T follicular helper cell (primary cell): ENCODE results near the gene UMPS.

ENCODE experiments used
- DNase-seq: peaks from one replicate; pipeline ENCODE4 v3.0.0-alpha.2; 2020; ENCODE audit warnings: low read depth

Gene UMPS

DNA sequence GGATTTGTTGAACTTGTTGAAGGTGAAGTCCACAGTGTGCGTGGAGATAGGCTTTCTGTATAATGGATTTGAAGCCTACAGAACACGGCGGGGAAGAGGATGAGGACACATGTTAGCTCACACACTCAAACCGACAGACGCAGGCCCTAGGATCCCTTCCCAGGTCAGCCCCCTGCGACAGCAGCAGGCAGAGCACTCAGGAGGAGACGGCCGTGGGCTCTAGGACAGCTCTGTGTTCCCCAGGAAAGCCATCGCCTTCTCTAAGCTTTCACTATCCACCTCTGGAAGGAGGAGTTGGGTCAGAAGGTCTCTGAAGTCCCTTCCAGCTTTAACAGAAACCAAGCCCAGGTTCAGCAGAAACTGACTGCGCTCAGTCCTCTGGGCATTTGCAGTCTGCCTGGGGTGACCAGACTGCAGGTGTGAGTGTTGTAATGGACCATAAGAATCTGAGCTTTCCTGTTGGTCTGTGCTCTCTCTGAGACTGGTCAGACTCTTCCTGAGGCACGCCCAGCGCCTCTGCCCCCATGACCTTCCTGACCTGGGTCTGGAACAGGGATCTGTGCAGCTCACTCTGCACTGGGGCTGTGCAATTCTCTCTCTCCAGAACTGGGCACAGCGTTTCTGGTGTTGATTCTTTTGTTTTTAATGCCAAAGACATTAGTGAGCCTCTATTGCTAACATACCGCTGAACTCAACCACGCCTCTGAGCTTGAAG lies 33.5 kb downstream of the UMPS start:
- DNase-seq, result no peak

DNA sequence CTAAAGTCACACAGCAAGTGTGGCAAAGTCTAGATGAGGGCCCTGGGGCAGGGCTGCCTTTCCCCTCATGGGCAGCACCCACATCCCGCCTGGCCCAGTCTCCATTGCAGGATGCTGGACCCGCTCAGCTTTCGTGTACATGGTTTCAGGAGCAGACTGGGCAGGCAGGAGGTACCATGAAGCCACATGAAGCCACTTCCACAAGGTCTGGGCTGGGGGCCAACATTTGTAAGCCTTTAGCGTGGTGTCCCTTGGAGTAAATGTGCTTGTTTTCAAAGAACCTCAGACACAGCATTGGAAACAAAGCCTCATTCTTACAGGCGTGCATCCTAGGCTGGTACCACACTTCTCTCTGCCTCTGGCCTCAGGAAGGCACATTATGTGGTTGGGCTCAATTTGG lies 34.5 kb downstream of the UMPS start:
- DNase-seq, result no peak

DNA sequence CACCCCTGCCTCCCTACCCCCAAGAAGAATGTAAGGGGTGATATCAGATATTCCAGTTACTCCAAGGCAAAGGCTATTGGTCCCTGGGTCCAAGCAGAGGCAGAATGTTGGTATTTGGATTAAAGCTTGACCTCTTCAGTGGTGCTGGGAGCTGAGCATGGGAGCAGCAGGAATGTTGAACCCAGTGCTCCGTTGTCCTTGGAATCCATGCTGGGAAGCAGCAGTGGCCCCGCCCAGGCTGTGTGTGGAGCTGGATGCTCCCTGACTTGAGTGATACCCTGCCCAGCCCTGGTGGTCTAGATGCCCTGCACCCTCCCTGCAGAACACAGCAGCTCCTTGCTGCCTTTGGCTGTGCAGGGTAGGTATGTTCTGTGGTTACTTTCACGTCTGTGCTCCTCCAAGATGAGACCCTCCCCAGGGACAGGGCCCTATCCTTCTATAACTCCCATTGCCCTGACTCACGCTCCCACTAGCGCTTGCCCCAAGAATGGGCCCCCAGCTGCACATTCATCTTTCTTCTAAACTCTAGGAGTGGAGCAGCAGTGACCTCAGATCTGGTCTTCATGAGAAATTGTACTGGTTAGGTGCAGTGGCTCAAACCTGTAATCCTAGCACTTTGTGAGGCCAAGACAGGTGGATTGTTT lies 35.1 kb downstream of the UMPS start:
- no peak for DNase-seq

DNA sequence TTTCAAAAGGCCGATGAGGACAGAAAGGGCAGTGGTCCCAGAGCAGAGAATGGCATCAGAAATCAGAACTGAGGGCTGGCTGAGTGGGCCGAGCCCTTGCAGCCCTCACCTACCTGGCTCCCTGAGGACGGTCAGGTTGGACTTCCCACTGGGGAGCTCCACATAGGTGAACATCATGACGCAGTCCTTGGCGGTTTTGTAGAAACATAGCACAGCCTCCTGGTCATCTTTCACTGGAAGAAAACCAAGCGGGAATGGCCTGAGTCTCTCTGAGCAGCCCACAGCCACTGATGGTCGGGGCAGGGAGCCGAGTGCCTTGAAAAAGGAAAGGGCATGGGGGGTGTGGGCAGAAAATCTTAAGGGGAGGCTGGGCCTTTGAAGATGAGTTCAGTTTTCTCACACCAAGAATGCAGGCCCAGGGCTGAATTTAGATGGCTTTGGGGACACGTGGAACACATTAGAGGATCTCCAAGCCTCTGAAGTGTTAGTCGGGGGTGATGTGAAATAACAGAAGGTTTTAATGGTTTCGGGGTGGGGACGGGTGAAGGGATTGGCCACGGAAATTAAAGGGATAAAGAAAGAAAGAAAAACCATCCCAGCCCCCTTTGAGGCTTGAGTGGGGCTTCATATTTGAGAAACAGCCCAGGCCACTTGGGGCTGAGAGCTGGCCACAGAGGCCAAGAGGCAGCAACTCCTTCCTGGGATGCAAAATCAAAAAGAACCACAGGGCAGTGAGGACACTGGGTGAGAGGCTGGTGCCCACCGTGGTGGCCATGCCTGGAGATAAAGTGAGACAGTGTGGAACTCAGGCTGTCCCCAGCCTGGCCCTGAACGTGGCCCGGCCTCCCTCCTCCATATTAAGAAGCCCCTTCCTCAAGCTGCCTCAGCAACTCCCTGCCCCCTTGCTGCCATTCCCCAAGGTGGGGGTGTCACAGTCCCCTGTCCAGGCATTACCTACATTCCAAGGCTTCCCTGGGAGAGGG lies 36.2 kb downstream of the UMPS start:
- DNase-seq, result no peak

DNA sequence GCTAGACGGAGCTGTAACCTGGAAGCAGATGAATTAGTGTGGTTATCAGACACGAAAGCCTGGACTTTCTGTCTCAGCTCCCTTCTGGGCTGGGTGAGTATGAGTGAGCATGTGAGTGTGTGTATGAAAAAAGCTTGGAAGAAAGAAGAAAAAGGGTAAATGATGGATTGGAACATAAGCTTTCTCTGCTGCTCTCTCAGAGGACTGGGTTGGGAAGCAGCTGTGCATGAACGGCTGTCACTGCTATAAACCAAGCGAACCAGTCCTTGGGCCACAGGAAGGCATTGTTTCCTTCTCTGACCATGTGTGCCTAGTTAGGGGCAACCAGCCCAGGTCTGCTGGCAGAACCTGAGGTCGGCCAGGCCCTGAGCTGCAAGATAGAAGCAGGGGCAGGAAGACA lies 37.0 kb downstream of the UMPS start:
- no peak for DNase-seq

DNA sequence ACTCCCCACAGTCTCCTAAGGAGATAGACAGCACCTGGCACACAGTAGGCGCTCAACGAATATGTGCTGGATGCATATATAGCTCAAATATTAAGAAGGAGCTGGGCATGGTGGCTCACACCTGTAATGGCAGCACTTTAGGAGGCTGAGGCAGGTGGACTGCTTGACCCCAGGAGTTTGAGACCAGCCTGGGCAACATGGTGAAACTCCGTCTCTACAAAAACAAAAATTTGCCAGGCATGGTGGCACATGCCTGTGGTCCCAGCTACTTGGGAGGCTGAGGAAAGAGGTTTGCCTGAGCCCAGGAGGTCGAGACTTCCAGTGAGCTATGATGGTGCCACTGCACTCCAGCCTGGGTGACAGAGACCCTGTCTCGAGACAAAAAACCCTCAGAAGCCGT lies 37.4 kb downstream of the UMPS start:
- DNase-seq, result no peak

DNA sequence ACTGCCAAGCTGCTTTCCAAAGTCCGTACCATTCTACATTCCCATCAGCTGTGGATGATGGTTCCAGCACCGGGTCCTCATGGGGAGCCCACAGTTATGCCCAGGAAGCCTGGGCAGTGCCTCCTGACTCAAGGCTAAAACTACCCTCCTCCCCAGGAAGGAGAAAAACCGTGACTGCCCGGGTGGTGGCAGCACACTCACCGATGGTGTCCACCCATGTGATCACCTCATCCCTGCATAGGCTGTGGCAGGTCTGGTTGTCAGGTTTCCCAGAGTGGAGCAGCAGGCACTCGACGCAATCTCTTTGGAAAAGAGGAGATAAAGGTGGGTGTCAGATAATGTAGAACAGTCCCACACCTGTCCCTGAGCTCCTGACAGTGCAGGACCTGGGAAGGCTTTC lies 38.6 kb downstream of the UMPS start:
- no peak for DNase-seq

DNA sequence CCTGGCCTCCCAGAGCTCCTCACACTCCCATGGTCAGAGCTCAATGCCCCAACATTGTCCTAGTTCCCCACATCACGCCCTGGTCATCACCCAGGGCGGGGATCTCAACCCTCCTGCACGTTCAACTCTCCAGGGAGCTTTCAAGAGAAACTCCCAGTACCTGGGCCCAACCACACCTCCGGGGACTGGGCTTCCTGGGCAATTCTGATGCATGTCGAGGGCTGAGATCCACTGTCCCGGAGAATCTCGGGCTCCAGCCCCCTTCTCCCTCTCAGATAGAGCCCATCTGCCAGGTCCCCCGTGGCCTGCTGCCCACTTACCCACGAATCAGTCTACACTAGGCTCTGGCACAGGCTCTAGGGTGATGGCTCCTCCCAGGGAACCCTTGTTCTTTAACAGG lies 39.2 kb downstream of the UMPS start:
- DNase-seq, result no peak

DNA sequence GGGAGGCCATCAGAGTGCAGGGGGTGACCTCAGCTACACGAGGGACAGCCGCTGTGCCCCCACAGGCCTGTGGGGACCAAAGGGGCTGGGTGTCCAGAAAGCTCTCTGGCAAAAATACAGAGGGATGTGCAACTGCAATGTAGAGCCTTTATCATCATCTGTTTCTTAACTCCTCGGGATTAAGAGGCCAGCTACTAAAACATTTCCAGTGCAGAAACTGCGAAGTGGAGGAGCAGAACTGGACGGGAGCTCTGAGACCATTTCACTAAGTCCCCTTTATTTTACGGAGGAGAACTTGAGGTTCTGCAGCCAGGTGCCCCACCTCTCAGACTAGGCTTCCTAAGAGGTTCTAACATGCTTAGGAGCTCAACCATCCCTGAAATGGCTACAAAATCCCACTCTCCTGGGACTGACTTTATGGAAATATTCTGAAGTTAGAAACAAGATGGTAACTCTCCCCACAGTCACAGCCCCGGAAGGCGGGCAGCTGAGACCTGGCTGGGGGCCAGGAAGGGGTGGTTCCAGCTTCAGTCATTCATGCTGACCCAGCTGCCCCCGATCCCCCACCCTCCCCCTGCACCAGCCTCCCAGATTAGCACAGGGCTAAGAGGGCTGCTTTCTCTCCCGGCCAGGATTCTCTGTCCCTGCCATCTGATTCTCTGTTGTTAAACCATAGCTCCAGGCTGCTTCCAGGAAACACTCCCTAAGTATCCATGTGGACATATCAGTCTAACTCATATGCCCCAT lies 40.3 kb downstream of the UMPS start:
- DNase-seq, result no peak

DNA sequence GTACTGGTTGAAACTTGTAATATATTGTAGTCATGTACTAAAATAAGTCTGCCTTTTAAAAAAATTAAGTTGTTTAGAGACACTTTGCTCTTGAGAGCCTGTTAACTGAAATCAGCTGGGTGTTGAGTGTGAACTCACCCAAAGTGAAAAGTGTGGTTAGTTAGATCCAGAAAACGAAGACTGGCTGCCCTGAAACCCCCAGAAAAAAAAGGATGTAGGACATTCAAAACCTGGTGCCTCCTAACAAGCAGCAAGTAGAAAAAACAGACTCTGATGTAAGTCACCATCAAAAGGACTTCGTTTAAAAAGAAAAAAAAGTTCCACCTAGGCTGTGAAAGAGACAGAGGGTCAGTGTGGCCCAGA lies 40.8 kb downstream of the UMPS start:
- DNase-seq, result no peak

DNA sequence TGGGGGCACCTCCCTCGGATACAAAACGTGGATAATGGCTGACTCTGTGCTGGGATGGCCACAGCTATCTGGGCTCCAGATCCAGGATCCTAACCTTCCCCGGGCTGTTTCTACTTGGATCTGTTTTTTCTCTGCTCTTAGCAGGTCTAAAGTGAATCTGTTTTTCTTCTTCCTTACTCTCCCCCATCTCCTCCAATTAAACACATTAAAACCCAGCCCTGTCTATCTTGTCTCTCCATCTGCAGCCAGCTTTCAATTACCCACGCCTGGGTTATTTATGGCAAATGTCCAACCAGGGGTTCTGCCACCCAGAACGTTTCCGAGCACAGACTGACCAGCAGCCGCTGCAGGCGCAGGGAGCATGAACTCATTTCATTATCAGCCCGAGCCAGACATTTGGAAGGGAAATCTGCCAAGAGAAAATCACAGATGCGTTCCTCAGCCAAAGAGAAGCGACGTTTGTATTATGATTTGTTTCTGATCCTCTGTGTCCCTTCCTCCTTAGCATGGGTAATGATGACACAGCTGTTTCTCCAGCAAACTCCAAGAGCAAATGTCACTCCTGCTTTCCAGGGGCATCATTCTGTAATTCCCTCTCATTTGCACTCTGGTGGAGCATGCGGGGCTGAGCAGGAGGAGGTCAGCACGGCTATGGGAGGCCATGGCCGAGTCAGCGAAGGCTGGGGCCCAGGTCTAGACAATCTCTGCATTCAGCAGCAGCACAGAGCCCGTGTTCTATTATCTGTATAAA lies 42.0 kb downstream of the UMPS start:
- DNase-seq, result no peak

DNA sequence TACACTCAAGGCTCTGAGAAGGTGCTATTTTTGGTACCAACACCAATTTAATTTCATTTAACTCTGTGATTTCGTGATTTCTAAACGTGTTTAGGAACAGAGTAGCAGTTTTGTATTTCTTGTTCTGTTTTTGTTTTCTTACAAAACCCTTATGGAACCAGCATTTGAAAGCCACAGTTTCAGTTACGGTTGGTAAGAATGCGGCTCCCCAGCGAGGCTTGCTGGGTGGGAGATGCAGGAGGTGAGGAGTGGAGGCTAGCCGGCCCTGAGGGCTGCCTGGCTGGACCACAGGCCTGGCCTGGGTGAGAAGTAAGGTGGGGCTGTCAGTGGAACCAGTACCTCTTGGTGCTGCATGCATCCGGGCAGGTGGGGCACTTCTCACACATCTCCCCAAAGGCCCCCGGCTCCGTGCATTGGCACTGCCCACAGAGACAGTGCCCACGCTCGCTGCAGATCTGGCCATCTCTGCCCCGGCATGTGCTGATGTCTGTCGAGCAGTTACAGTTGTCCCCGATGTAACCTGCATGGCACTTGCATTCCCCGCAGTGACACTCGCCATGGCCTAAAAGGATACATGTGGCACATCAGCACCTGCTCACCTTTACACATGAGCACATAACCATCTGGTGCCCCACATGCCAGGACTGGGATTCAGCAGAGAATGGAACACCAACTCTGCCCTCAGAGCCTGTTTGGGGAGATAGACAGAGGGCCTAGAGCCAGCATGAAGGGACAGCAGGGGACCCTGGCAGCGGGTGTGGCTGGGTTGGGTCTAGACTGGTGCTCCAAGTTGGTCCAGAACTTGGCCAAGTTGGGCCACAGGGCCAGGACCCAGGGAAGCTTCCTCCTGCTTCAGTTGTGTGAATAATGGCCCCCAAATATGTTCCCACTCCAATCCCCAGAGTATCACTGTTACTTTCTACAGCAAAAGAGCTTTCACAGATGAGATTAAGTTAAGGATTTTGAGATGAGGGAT lies 43.4 kb downstream of the UMPS start:
- DNase-seq, result no peak

DNA sequence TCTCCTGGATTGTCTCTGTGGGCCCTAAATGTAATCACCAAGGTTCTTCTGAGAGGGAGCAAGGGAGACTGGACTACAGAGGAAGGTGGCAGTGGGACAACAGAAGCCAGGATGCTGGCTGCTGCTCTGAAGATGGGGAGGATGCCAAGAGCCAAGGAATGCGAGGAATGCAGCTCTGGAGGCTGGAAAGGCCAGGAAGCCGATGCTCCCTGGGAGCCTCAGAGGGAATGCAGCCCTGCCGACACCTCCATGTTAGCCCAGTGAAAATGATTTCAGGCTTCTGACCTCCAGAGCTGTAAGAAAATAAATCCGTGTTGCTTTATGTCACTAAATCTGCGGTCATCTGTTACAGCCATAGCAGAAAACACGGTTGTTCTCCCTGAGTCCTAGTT lies 44.1 kb downstream of the UMPS start:
- no peak for DNase-seq

DNA sequence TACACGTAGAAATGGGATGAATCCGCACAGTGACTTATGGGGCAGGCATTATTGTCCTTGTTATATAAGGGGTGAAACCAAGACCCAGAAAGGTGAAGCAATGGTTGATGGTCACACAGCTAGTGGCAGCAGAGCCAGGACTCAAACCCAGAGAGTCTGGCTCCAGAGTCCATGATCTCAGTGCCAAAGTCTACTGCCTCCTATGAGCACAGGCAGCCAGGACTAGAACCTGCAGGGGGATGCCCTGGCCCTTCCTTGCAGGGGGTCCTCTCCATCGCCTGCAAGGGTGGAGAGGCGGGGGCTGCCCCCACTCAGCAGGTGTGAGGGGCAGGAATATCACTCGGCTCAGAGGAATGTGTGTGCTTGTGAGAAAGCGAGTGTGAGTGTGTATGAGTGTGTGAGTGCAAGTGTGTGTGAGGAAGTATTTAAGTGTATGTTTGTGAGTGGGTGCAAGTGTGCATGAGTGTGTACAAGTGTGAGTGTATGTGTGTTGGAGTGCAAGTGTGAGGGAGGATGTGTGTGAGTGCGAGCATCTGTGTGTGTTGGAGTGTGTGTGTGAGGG lies 44.7 kb downstream of the UMPS start:
- no peak for DNase-seq

DNA sequence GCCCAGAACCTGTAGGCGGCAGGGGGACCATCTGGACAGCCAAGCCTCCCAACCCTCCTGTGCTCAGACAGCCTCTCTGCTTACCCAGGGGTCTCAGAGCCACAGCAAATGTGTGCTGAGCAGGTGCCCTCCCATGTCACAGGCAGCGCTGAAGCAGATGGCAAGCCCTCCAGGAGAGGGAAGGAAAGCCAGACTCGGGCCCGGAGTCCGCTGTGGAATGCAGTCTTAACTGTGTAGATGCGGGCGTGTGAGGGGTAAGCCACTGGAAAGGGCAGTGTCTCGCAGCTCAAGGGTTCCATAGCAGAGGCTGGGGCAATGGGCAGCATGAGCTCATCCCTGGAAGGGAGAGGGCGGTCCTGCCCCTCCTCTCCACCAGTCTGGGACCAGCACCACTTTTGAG lies 45.6 kb downstream of the UMPS start:
- no peak for DNase-seq

DNA sequence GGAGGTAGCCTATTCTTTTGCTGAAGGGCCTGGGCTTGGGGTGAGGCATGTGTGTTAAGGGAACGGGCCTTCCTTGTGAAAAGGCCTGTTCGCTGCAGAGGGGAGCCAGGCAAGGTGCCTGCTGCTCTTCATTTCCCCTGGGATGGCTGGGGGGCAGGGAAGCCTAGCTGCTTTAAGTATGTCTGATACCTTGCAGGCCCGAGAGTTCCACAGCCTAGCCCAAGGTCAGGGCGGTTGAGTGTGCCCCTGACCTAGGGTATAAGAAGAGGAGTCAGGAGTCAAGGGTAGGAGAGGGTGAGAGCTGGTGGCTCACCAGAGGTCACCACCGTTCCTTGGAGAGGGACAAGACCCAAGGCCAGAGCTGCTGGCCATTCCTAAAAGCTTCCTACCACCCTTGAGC lies 46.6 kb downstream of the UMPS start:
- DNase-seq, result no peak

DNA sequence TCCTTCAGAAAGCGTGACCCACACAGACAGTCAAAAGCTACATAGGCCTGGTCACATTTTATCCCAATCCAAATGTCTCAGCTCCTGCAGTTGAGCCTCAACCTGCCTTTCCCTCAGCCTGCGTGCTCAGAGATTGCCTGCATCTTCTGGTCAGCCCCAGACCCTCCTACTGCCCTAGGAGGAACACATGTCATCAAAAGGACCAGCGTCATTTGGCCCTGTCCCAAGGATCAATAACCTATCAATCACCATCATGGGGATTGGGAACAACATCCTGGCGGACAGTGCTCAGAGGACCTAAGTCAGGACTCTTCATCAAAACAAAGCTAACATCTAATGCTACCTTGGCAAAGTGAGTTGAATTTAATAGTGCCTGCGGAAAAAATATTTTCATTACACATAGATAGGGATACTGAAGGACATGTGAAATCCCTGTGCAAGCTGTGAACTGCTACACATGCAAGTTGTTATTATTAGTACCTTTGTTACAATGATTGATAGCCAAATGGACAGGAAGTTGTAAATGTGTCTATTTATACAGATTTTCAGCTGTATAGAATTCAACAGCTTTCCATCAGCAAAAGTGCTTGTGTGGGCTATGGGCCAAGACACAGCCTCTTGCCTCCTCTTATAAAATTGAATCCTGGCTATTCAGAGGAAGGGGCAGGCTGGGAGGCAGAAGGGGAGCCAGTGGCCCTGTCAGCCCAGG lies 47.7 kb downstream of the UMPS start:
- DNase-seq, result no peak

DNA sequence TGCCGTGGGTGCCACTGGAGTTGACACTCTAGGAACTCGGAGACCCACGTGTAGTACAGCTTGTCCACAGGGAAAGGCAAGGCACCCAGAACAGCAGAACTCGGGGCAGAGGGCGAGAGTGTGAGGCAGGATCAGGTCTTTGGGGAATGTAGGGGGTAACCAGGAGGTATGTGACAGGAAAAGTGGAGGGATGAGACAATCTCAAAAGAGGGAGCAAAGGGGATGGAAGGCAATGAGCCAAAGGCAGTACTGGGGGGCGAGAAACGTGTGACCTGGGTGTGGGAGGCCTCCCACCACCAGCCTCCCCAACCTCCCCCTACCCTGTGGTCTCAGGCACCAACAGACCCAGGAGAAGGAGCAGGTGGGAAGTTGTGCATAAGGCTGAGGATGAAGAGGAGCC lies 48.9 kb downstream of the UMPS start:
- no peak for DNase-seq

DNA sequence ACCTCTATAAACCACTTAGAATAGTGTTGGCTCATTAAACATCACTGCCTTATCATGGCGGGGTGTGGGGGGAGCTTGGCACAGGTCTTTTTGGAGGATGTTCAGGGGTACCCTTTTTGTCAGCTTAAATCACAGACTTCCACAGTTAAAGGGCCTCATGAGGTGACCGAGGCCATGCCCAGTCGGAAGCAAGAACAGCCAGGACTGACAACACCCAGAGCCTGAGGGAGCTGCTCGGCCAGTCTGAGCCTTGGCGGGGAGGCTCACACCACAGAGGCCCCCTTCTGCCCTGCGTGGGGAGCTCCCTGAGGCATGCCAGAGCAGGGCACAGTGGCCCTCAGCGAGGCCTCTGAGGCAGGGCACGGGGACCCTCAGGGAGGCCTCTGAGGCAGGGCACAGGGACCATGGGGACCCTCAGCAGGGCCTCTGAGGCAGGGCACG lies 49.5 kb downstream of the UMPS start:
- no peak for DNase-seq
